HG02623 (cell line): Measurements from ENCODE around the gene B3GALT2.
"Not testable (repeated sequence)": the region's sequence is repeated elsewhere in the genome, so short reads cannot be mapped to it uniquely, and the experiment has no call there.

Experiments
- ATAC-seq: cut with Tn5 transposase; IDR thresholded peaks from one replicate; pipeline ENCODE4 v1.9.1; 2021; ENCODE audit warnings: moderate library complexity; ENCODE audit not compliant: unreplicated experiment

The B3GALT2 gene, protein sequence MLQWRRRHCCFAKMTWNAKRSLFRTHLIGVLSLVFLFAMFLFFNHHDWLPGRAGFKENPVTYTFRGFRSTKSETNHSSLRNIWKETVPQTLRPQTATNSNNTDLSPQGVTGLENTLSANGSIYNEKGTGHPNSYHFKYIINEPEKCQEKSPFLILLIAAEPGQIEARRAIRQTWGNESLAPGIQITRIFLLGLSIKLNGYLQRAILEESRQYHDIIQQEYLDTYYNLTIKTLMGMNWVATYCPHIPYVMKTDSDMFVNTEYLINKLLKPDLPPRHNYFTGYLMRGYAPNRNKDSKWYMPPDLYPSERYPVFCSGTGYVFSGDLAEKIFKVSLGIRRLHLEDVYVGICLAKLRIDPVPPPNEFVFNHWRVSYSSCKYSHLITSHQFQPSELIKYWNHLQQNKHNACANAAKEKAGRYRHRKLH

DNA sequence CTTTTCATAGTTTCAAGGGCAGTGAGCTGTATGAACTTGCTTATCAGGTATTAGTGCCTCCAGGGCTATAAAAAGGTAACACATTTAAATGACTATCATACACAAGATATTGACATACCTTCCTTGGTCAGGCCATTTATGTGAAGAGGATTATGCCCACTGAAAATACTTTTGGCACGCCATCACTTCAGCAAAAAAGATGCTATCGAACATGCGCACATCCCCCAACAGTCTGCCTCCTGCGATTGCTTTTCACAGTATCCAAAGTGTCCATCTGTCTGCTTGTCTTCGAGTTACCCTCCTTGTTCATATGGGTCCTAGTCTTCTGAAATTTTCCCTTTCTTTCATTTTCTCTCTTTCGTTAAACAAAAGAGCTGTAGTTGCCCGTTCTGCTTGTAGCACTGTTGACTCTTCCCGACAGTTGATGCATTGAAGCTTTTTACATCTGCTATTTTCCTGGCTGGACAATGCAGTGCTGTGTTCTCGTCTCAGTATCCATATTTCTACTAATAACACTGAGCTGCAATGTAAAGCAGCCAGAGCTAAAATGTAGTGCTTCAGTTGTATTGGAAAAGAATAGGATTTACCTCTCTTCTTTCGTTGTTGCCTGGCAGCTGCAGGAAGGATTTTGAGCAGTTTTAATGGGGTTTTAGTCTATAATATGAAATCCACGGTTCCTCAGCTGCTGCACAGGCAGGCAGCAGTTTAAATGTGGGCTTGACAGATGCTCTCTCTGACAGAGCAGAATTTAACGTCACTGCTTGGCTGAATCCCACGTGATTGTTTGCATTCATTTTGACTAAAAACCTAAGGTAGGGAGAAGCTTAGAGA is at the start of gene B3GALT2:
Gene B3GALT2, minus strand, starts transcription at position 713 of the 831 bp plus-strand sequence. CDS start 5,051 bp downstream, outside the sequence.
- ATAC-seq = no peak

DNA sequence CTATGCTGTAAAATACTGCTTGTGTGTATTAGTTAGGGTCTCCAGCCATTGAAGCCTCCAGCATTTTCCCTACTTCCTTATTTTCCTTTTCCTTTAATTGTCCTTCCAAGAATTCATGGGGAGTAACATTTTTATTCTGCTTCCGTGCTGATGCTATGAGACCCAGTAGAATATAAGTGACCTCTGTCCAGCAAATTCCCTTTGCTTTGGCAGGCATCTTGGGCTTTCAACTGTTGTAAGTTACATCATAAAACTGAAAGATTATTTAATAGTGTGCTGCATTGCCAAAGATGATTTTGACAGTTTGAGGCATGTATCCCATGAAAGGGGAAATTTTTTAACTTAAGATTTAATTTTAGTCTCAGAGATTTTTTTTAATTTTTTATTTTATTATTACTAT is 48.1 kb upstream of the B3GALT2 start:
- no peak for ATAC-seq

DNA sequence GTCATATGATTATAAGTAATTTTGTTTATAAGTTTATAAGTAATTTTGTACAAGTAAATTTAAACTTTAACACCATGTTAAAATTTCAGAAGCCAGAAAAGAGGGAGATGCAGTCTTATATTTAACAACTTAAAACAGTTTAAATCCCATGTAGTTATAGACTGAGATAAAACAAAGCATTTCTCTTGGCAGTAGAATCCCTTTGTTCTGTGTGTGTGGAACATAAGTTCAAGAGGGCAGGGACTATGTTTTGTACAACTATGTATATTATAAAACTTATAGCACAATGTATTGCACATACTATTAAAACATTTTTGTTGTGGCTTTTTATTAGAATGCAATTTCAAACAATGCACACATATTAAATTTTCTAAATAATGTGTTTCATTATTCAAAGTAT is 44.7 kb upstream of the B3GALT2 start:
- not testable (repeated sequence) for ATAC-seq

DNA sequence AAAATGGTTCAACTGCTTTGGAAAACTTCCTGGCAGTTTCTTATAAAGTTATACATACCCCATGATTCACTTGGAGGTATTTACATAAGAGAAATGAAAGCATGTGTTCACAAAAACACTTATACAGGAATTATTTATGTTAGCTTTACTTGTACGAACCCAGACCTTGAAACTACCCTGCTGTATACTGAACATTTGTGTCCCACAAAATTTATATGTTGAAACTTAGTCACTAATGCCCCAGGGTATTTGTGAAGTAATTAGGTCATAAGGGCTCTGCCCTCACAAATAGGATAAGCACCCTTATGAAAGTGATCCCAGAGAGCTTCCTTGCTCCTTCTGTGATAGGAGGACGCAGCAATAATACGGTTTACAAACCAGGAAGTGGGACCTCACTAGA is 42.7 kb upstream of the B3GALT2 start:
- ATAC-seq = no peak

DNA sequence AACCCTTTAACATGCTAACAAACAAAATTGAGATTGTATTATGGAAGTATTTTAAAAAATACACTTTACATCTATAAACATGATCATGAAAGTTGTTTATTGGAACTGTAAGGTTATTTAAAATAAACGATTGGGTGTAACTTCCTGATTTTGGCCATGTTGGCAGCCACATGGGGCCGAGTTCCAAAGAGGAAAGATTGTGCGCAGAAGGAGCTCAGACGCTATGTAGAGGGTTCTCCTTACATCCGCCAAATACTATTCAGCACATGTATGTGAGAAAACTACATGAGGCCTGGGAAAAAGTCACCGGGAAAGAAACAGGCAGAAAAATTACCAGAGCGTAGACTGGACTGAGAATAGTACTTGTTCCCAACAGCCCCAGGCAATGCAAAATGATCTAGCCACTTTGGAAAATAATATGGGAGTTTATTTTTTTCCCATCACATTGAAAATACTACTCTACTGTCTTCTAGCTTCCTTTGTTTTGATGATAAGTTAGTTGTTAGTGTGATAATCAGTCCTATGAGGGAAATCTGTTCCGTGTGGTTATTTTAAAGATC is 35.7 kb upstream of the B3GALT2 start:
- no peak for ATAC-seq

DNA sequence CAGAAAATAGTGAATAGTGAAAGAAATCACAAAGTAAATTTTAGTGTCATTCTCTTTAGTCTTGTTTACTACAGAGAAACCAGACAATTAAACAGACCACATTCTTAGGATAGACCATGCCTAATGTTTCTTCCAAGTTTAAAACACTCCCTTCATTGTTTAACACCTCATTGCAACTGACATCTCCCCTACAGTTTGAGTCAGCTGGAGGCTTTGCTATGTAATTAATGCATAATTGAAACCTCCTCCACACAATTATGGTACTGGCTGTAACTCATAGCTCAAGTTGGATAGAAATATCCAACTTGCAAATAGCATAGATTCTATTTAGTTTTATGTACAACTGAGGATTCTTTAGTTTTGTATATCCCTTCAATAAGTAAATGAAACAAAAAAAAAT is 35.2 kb upstream of the B3GALT2 start:
- ATAC-seq = no peak

- no peak for ATAC-seq
These were observed 33.0 kb upstream of the B3GALT2 start for GRCh38 chr1:193219391-193219790.

DNA sequence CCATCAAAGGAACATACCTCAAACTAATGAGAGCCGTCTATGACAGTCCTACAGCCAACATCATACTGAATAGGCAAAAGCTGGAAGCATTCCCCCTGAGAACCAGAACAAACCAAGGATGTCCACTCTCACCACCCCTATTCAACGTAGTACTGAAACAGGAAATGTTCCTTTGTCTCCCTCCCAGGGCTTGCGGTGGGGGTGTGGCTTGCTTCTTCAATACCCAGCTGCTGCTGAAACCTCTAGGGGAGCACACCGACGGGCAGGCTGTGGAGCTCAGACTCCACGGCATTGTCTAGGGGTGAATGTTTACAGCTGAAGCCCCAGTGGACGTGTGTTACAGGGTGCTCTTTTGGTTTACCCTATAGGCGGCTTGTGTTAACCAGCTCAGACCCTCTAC is 30.5 kb upstream of the B3GALT2 start:
- ATAC-seq = no peak

DNA sequence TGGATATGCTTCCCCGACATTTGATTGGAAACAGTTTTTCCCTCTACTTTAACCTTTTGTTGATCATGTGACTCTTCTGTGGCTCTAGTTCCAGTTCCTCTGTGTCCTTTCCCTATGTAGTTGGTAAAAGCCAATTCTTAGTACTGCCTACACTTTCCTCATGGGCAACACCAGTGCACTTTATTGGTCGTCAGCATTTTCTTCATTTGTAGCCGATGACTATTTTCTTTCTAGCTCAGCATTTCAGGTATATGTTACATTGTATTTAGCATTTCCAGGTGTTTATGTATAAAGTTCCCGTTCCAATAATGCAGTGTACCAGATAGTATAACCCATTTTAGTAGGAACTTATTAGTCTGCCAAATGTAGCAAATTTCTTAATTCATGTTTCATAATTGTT is 27.6 kb upstream of the B3GALT2 start:
- no peak for ATAC-seq

DNA sequence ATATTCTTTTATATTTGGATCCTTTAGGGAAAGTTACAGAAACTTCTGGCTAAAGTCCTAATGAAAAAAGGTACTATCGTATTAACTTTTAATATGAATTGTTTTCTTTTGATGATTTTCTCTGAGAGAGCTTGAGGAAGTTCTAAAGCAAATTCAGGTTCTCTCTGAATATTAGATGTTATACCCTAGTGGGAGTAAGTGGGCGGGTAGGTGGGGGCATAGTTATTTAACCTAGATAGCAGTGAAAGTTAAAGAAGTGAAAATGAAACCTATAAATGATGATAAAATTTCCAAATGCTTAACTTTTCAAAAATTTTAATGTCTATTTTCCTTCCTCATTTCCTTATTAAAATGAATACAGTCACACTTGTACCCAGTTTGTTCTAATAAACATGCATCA is 26.2 kb upstream of the B3GALT2 start:
- no peak for ATAC-seq

- ATAC-seq = peak; percentile 81
These were observed 25.1 kb upstream of the B3GALT2 start for GRCh38 chr1:193211539-193211938.

- no peak for ATAC-seq
These were observed 24.6 kb upstream of the B3GALT2 start for GRCh38 chr1:193210996-193211395.

DNA sequence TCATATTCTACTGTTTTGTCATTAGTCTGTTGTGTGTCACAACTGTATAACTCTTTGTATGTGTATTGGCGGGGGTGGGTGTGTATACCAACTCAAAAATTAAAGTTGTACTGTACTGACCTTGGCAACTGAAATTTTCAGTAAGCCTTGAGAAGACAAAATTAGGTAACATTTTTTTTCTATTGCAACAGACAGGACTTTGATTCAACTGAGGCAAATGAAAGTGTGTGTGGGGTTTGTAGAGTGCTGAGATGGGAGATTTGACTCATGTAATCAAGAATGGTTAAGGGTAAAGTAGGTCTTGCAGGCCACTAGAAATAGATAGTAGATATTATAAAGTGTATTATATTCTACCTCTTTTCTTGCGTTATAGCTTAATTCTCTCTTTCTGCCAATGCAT is 14.6 kb upstream of the B3GALT2 start:
- ATAC-seq = no peak

DNA sequence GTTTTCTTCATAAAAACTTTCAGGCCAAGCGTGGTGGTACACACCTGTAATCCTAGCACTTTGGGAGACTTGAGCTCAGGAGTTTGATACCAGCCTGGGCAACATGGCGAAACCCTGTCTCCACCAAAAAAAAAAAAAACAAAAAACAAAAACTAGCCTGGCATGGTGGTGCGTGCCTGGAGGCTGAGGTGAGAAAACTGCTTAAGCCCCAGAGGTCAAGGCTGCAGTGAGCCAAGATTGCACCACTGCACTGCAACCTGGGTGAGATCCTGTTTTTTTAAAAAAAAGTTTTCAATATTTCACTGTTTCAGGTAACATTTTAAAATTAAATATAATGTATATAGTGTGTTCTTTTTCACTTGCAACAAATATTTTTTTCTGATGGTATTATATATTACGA is 13.5 kb upstream of the B3GALT2 start:
- ATAC-seq = no peak

DNA sequence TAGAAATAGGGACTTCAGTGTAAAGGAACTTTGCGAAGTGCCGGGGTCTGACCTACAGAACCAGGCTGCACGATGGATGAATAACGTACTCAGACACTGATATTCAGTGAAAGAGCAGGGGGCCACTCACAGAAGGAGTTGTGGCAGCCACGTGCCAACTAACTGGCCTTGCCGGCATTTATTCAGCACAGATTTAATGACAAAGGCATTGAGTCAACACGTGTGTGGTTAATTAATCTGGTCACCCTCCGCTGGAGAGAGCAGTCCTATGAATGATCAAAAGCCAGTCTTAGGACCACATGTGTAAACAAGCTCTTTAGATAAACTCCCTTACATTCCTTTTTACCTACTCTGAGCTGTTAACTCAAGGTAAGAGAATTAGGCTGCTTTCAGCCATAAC is 6.2 kb upstream of the B3GALT2 start:
- ATAC-seq = no peak

GRCh38 chr1:193190096-193190744 is 3.8 kb upstream of the B3GALT2 start:
- ATAC-seq = no peak

- ATAC-seq = no peak
These were observed 3.2 kb upstream of the B3GALT2 start for GRCh38 chr1:193189442-193190095.

- not testable (repeated sequence) for ATAC-seq
These were observed 2.5 kb upstream of the B3GALT2 start for GRCh38 chr1:193188915-193189314.

- no peak for ATAC-seq
These were observed 701 bp upstream of the B3GALT2 start for GRCh38 chr1:193187114-193187513.

- no peak for ATAC-seq
These were observed 1.2 kb downstream of the B3GALT2 start for GRCh38 chr1:193185211-193185610.

- no peak for ATAC-seq
These were observed 1.6 kb downstream of the B3GALT2 start for GRCh38 chr1:193184776-193185175.
